PC-9 (cell line): ENCODE measurements around the gene ITGB5. TPM values are rescaled to one million over a fixed set of nuclear protein-coding genes. Genes with fewer than 3 reads are reported as not detected.

Experiments used
- BruUV-seq: library from RNA; stranded (reverse); fragments of 400-500 nt; replicated peaks from 2 replicates; lab custom pipeline; 2021; lab: Mats Ljungman, UMichigan
- CTCF ChIA-PET: fragments of 300-600 bp; sonication (Branson Sonifier 250); formaldehyde crosslinking; loops from one replicate; lab custom pipeline; 2022; ENCODE audit warnings: antibody characterized with exemption; lab: Charles Lee
- POLR2A ChIA-PET: fragments of 300-600 bp; sonication (Branson Sonifier 250); formaldehyde crosslinking; loops from one replicate; lab custom pipeline; 2022; ENCODE audit warnings: antibody characterized with exemption; ENCODE audit not compliant: unreplicated experiment; lab: Charles Lee
- DNase-seq, 2 experiments: peaks; one replicate each; pipeline versions ENCODE4 v3.0.0 to v3.0.0-alpha.2; 2015 to 2022; ENCODE audit warnings: mixed read lengths in 1 of 2
- H2AFZ ChIP-seq: fragments of 200-600 bp; sonication (generic); 2 replicates; pipeline ENCODE4 v1.8.1; 2017; ENCODE audit warnings: antibody characterized with exemption
- H3F3A ChIP-seq: fragments of 200-600 bp; sonication (generic); 2 replicates; pipeline ENCODE4 v1.8.1; 2017; ENCODE audit warnings: antibody characterized with exemption, mild to moderate bottlenecking, low read depth; ENCODE audit not compliant: insufficient read depth
- H3K27ac ChIP-seq: fragments of 200-600 bp; sonication (generic); 2 replicates; pipeline ENCODE4 v1.6.1; 2016; ENCODE audit warnings: mixed run types
- H3K27me3 ChIP-seq: fragments of 200-600 bp; sonication (generic); 2 replicates; pipeline ENCODE4 v1.6.1; 2016; ENCODE audit warnings: low read depth, mixed run types; ENCODE audit not compliant: insufficient read depth
- H3K36me3 ChIP-seq: fragments of 200-600 bp; sonication (generic); 2 replicates; pipeline ENCODE4 v1.6.1; 2016; ENCODE audit warnings: low read depth, mixed run types
- H3K4me1 ChIP-seq: fragments of 200-600 bp; sonication (generic); replicated peaks from 2 replicates; pipeline ENCODE4 v1.6.1; 2016; ENCODE audit warnings: mixed run types; ENCODE audit not compliant: insufficient read depth
- H3K4me2 ChIP-seq: fragments of 200-600 bp; sonication (generic); 2 replicates; pipeline ENCODE4 v1.6.1; 2017; ENCODE audit warnings: mixed run types
- H3K4me3 ChIP-seq: fragments of 200-600 bp; sonication (generic); 2 replicates; pipeline ENCODE4 v1.6.1; 2016; ENCODE audit warnings: mixed run types
- H3K79me2 ChIP-seq: fragments of 200-600 bp; sonication (generic); 2 replicates; pipeline ENCODE4 v1.6.1; 2017; ENCODE audit warnings: low read depth, mixed run types
- H3K9me2 ChIP-seq: fragments of 200-600 bp; sonication (generic); 2 replicates; pipeline ENCODE4 v1.8.1; 2017; ENCODE audit warnings: mild to moderate bottlenecking; ENCODE audit not compliant: insufficient read depth
- H3K9me3 ChIP-seq: fragments of 200-600 bp; sonication (generic); 2 replicates; pipeline ENCODE4 v1.8.1; 2016; ENCODE audit warnings: low read depth; ENCODE audit not compliant: insufficient read depth
- H4K20me1 ChIP-seq: fragments of 200-600 bp; sonication (generic); 2 replicates; pipeline ENCODE4 v1.8.1; 2017; ENCODE audit not compliant: insufficient read depth
- CTCF ChIP-seq: fragments of 200-600 bp; sonication (generic); conservative IDR thresholded peaks from 2 replicates; pipeline ENCODE4 v1.6.1; 2017; ENCODE audit warnings: mixed run types, antibody characterized with exemption, mild to moderate bottlenecking, moderate library complexity
- EZH2 ChIP-seq: fragments of 200-600 bp; sonication (generic); IDR thresholded peaks from 2 replicates; pipeline ENCODE4 v1.8.0; 2017; ENCODE audit warnings: antibody characterized with exemption, low read depth
- intact Hi-C: fragments of 100-400 bp; cut with micrococcal nuclease; formaldehyde crosslinking; loops from one replicate; pipeline ENCODE4 v1.10.0; 2022; ENCODE audit not compliant: unreplicated experiment
- total RNA-seq: library from RNA; stranded (reverse); gene quantifications from 2 replicates; pipeline ENCODE4 v1.2.3, GENCODE V29; 2021

ITGB5 gene
- total RNA-seq, 1 experiment from 2014 or later: 226 TPM

GRCh38 chr3:124764746-124765145 is 122.4 kb downstream of the ITGB5 start:
- Histone ChIP-seq H3K27me3 (no peaks in the 10 kb centered on the region), H3K4me3 (no peak overlapping the region), H3K4me1 (peaks cover 13% of the 10 kb centered on the region), H3K36me3 (peaks cover 5% of the 10 kb centered on the region; the same call in 1 of the 2 replicates), H3K79me2 (no peaks in the 10 kb centered on the region), H3K9me2 (no peaks in the 10 kb centered on the region), H3F3A (peaks cover 8% of the 10 kb centered on the region), H3K9me3 (no peaks in the 10 kb centered on the region), H3K4me2 (no peak overlapping the region), H3K27ac (no peak overlapping the region), H2AFZ (no peak overlapping the region), H4K20me1 (no peaks in the 10 kb centered on the region)
- no peak for TF ChIP-seq CTCF
- no peak for TF ChIP-seq EZH2
- no peak for DNase-seq
- intact Hi-C loops: loop anchor here (5.0 kb wide), 2 partner anchors 197 to 673 kb away; no protein-coding TSS in a partner anchor
- no TSS peak for BruUV-seq
- ChIA-PET CTCF (no interaction called here), POLR2A (no interaction called here)

- Histone ChIP-seq H3K4me2 (no peak overlapping the region), H3K9me2 (no peaks in the 10 kb centered on the region), H3K9me3 (no peaks in the 10 kb centered on the region), H4K20me1 (no peaks in the 10 kb centered on the region), H2AFZ (no peak overlapping the region), H3K27ac (no peak overlapping the region), H3K27me3 (no peaks in the 10 kb centered on the region), H3K4me3 (no peak overlapping the region), H3K36me3 (peaks cover 5% of the 10 kb centered on the region; the same call in 1 of the 2 replicates), H3F3A (peaks cover 8% of the 10 kb centered on the region), H3K4me1 (peaks cover 13% of the 10 kb centered on the region), H3K79me2 (no peaks in the 10 kb centered on the region)
- no TSS peak for BruUV-seq
- intact Hi-C loops: loop anchor here (5.0 kb wide), 2 partner anchors 196 to 674 kb away; no protein-coding TSS in a partner anchor
- TF ChIP-seq CTCF (no peak), EZH2 (no peak)
- ChIA-PET POLR2A (no interaction called here), CTCF (no interaction called here)
- no peak for DNase-seq
These were observed 123.4 kb downstream of the ITGB5 start for GRCh38 chr3:124763644-124764358.

- POLR2A ChIA-PET: no interaction called here
- CTCF ChIA-PET: no interaction called here
- no peak overlapping the region for H3K27ac ChIP-seq
These were observed 124.0 kb downstream of the ITGB5 start for GRCh38 chr3:124763206-124763605.

More at GRCh38 chr3:124763206-124763605, 124.0 kb downstream of the ITGB5 start:
- Histone ChIP-seq H3K9me3 (no peaks in the 10 kb centered on the region), H3K9me2 (no peaks in the 10 kb centered on the region), H3F3A (peaks cover 8% of the 10 kb centered on the region), H4K20me1 (no peaks in the 10 kb centered on the region), H3K4me2 (no peak overlapping the region), H3K36me3 (peaks cover 5% of the 10 kb centered on the region; the same call in 1 of the 2 replicates), H3K4me3 (no peak overlapping the region), H3K79me2 (no peaks in the 10 kb centered on the region), H2AFZ (no peak overlapping the region), H3K27me3 (no peaks in the 10 kb centered on the region), H3K4me1 (peaks cover 13% of the 10 kb centered on the region)
- BruUV-seq: no TSS peak
- intact Hi-C loops: loop anchor here (5.0 kb wide), 2 partner anchors 196 to 674 kb away; no protein-coding TSS in a partner anchor
- TF ChIP-seq EZH2: no peak
- TF ChIP-seq CTCF: no peak
- DNase-seq: no peak
